IMR-90 (cell line): ENCODE results near the gene DPP10. TPM values are rescaled to one million over a fixed set of nuclear protein-coding genes. Genes with fewer than 3 reads are reported as not detected.

Source experiments
- ATAC-seq: fragments of 200-7000 bp; cut with Tn5 transposase; 2 replicates; pipeline ENCODE4 v1.9.1; 2020; ENCODE audit warnings: low read depth, mild to moderate bottlenecking, moderate library complexity
- BruUV-seq: library from RNA; stranded (reverse); fragments of 400-500 nt; replicated peaks from 2 replicates; lab custom pipeline; 2021; lab: Mats Ljungman, UMichigan
- CTCF ChIA-PET: fragments of 300-600 bp; formaldehyde crosslinking; extraction: SDS; loops from one replicate; lab custom pipeline; 2021; ENCODE audit warnings: antibody characterized with exemption; lab: Yijun Ruan, JAX
- POLR2A ChIA-PET: fragments of 300-600 bp; sonication (Branson Sonifier 250); formaldehyde crosslinking; loops from one replicate; lab custom pipeline; 2022; ENCODE audit warnings: antibody characterized with exemption; ENCODE audit not compliant: unreplicated experiment; lab: Charles Lee
- DNase-seq: peaks from one replicate; pipeline ENCODE4 v3.0.0; 2013
- H2AFZ ChIP-seq: replicated peaks from 2 replicates; pipeline ENCODE3; 2013; ENCODE audit warnings: low read length, mild to moderate bottlenecking; ENCODE audit not compliant: poor library complexity
- H2AK5ac ChIP-seq: 2 replicates; pipeline ENCODE4 v1.6.1; 2013; ENCODE audit warnings: low read depth, low read length, inconsistent platforms
- H2AK9ac ChIP-seq: replicated peaks from 2 replicates; pipeline ENCODE3; 2013; ENCODE audit warnings: mild to moderate bottlenecking, low read depth, low read length, moderate library complexity; ENCODE audit not compliant: poor library complexity
- H2BK120ac ChIP-seq: 2 replicates; pipeline ENCODE4 v1.6.1; 2013; ENCODE audit warnings: low read depth, low read length, inconsistent platforms
- H2BK15ac ChIP-seq: 3 replicates; pipeline ENCODE4 v1.6.1; 2013; ENCODE audit warnings: low read depth, low read length, inconsistent platforms
- H2BK20ac ChIP-seq: 2 replicates; pipeline ENCODE4 v1.6.1; 2013; ENCODE audit warnings: low read depth, mild to moderate bottlenecking, inconsistent platforms, low read length, moderate library complexity
- H2BK5ac ChIP-seq: 2 replicates; pipeline ENCODE4 v1.6.1; 2013; ENCODE audit warnings: mild to moderate bottlenecking, low read depth, low read length, inconsistent platforms; ENCODE audit not compliant: poor library complexity, severe bottlenecking
- H3K14ac ChIP-seq: replicated peaks from 2 replicates; pipeline ENCODE4 v1.6.1; 2013; ENCODE audit warnings: low read depth, low read length, inconsistent platforms
- H3K18ac ChIP-seq: 2 replicates; pipeline ENCODE4 v1.6.1; 2013; ENCODE audit warnings: low read depth, low read length, control low read depth
- H3K23ac ChIP-seq: 2 replicates; pipeline ENCODE4 v1.6.1; 2013; ENCODE audit warnings: low read depth, low read length, inconsistent platforms
- H3K27ac ChIP-seq: 2 replicates; pipeline ENCODE4 v1.5.1; 2013; ENCODE audit warnings: mild to moderate bottlenecking, control low read depth, low read length; ENCODE audit not compliant: insufficient read depth
- H3K27me3 ChIP-seq: 2 replicates; pipeline ENCODE4 v1.6.1; 2013; ENCODE audit warnings: low read length; ENCODE audit not compliant: control insufficient read depth, insufficient read depth
- H3K36me3 ChIP-seq: 2 replicates; pipeline ENCODE4 v1.6.1; 2013; ENCODE audit warnings: low read length, mixed read lengths; ENCODE audit not compliant: control insufficient read depth, insufficient read depth
- H3K4ac ChIP-seq: 2 replicates; pipeline ENCODE4 v1.6.1; 2013; ENCODE audit warnings: low read depth, low read length, inconsistent platforms
- H3K4me1 ChIP-seq: 2 replicates; pipeline ENCODE4 v1.6.1; 2013; ENCODE audit warnings: low read length, mixed read lengths; ENCODE audit not compliant: control insufficient read depth, insufficient read depth
- H3K4me2 ChIP-seq: 2 replicates; pipeline ENCODE4 v1.6.1; 2013; ENCODE audit warnings: low read depth, mild to moderate bottlenecking, control low read depth, low read length, moderate library complexity
- H3K4me3 ChIP-seq: 2 replicates; pipeline ENCODE4 v1.5.1; 2013; ENCODE audit warnings: low read depth, mild to moderate bottlenecking, control low read depth, low read length, moderate library complexity; ENCODE audit not compliant: insufficient read depth
- H3K56ac ChIP-seq: 2 replicates; pipeline ENCODE4 v1.6.1; 2013; ENCODE audit warnings: low read length, inconsistent platforms; ENCODE audit not compliant: insufficient read depth; ENCODE audit errors: extremely low read depth
- H3K79me1 ChIP-seq, 2 experiments: 2 replicates each; pipeline ENCODE4 v1.6.1; 2013; ENCODE audit warnings: low read length in 2 of 2, inconsistent platforms in 1 of 2, low read depth in 1 of 2
- H3K9ac ChIP-seq: 2 replicates; pipeline ENCODE4 v1.6.1; 2013; ENCODE audit warnings: low read depth, low read length, control low read depth
- H3K9me1 ChIP-seq: 2 replicates; pipeline ENCODE4 v1.6.1; 2013; ENCODE audit warnings: low read length, inconsistent platforms; ENCODE audit not compliant: insufficient read depth
- H3K9me3 ChIP-seq: 2 replicates; pipeline ENCODE4 v1.6.1; 2013; ENCODE audit warnings: low read length; ENCODE audit not compliant: control insufficient read depth, insufficient read depth
- H4K20me1 ChIP-seq: 2 replicates; pipeline ENCODE4 v1.6.1; 2013; ENCODE audit warnings: low read length, inconsistent platforms; ENCODE audit not compliant: insufficient read depth
- H4K5ac ChIP-seq: 2 replicates; pipeline ENCODE4 v1.6.1; 2013; ENCODE audit warnings: mild to moderate bottlenecking, low read depth, low read length, control low read depth
- H4K8ac ChIP-seq, 2 experiments: 2 replicates each; pipeline ENCODE4 v1.6.1; 2013; ENCODE audit warnings: low read depth in 2 of 2, low read length in 2 of 2, control low read depth in 1 of 2, inconsistent platforms in 1 of 2
- H4K91ac ChIP-seq: 2 replicates; pipeline ENCODE4 v1.6.1; 2013; ENCODE audit warnings: low read depth, low read length, inconsistent platforms; ENCODE audit not compliant: insufficient read depth
- BHLHE40 ChIP-seq: fragments of 150-350 bp; IDR thresholded peaks from 2 replicates; pipeline ENCODE4 v1.6.1; 2016; ENCODE audit warnings: mild to moderate bottlenecking, low read depth, low read length
- CHD1 ChIP-seq: IDR thresholded peaks from 2 replicates; pipeline ENCODE4 v1.6.1; 2012; ENCODE audit warnings: low read depth, low read length, improper control_type of control experiment
- ELK1 ChIP-seq: fragments of 150-350 bp; IDR thresholded peaks from 2 replicates; pipeline ENCODE4 v1.6.1; 2016; ENCODE audit warnings: low read depth, mild to moderate bottlenecking, low read length, moderate library complexity, borderline replicate concordance
- MAFK ChIP-seq: IDR thresholded peaks from 2 replicates; pipeline ENCODE4 v1.6.1; 2012; ENCODE audit warnings: low read depth, low read length, improper control_type of control experiment
- NFE2L2 ChIP-seq: fragments of 150-350 bp; IDR thresholded peaks from 2 replicates; pipeline ENCODE4 v1.6.1; 2016; ENCODE audit warnings: low read depth, mild to moderate bottlenecking, low read length
- RFX5 ChIP-seq: IDR thresholded peaks from 2 replicates; pipeline ENCODE4 v1.8.0; 2012; ENCODE audit warnings: low read depth, mild to moderate bottlenecking, low read length, moderate library complexity
- WGBS, 2 experiments: methylation state at CpG; one replicate each; pipeline versions ENCODE4 v1.1.5 to v1.1.7; 2013; ENCODE audit warnings: missing lambda C conversion rate in 2 of 2; ENCODE audit not compliant: insufficient read length in 1 of 2; ENCODE audit errors: extremely low coverage in 2 of 2; 5-methylcytosine and 5-hydroxymethylcytosine counted together
- dilution Hi-C: fragments of 300-500 bp; cut with HindIII; formaldehyde crosslinking; loops from one replicate; pipeline ENCODE4 v1.14.3; 2018; ENCODE audit warnings: low sequenced_read_pairs; ENCODE audit not compliant: unreplicated experiment
- in situ Hi-C: fragments of 300-500 bp; cut with MboI; formaldehyde crosslinking; loops from 3 replicates; pipeline ENCODE4 v1.14.3; 2019; ENCODE audit warnings: low sequenced_read_pairs, inconsistent platforms, mixed read lengths
- intact Hi-C: fragments of 100-400 bp; cut with micrococcal nuclease; formaldehyde crosslinking; loops from 2 replicates; pipeline ENCODE4 v1.10.0; 2022
- polyA plus RNA-seq, 3 experiments: library from polyadenylated mRNA; depleted of rRNA; stranded (reverse); fragments of >200 nt; gene quantifications; 2 replicates each; pipeline ENCODE4 v1.2.3, GENCODE V29; 2012; ENCODE audit warnings: low replicate concordance in 1 of 3
- total RNA-seq: library from RNA; depleted of rRNA; stranded (reverse); fragments of >200 nt; gene quantifications from 2 replicates; pipeline ENCODE4 v1.2.3, GENCODE V29; 2012

Gene DPP10
- total and polyA plus RNA-seq, 2 of the 4 experiments (the other 2 are of a cell fraction): not detected

DNA sequence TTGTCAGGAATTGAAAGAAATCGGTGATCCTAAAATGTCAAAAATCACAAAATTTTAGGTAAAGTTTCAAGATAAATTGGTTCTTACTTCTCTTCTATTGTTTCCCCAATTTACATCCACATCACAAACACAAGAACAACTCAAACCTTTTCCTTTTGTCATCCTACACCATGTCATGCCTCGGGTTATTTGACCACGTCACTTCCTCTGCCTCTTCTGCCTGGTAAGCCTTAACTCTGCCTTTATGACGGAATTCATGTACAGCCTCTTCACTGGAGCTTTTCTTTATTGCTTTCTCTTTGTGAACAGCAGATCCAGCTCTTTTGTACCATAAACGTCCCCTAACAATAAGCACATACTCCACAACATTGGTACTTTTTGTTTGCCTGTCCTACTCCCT, 258.0 kb downstream of the DPP10 start:
- Histone ChIP-seq H2BK20ac (no peak overlapping the region), H3K4ac (no peak overlapping the region), H3K9me1 (no peaks in the 10 kb centered on the region), H2AFZ (no peak overlapping the region), H3K4me1 (no peaks in the 10 kb centered on the region), H3K4me3 (no peak overlapping the region), H2BK120ac (no peak overlapping the region), H4K8ac (no peak overlapping the region), H3K27ac (no peak overlapping the region), H3K36me3 (no peaks in the 10 kb centered on the region), H2BK15ac (no peak overlapping the region), H3K18ac (no peak overlapping the region), H2BK5ac (no peak overlapping the region), H3K56ac (no peak overlapping the region), H2AK5ac (no peak overlapping the region), H3K23ac (no peak overlapping the region), H4K5ac (no peak overlapping the region), H3K14ac (no peak overlapping the region), H3K9ac (no peak overlapping the region), H4K91ac (no peak overlapping the region), H3K9me3 (no peaks in the 10 kb centered on the region), H2AK9ac (no peak overlapping the region), H3K27me3 (no peaks in the 10 kb centered on the region), H4K20me1 (no peaks in the 10 kb centered on the region), H3K79me1 (no peaks in the 10 kb centered on the region), H3K4me2 (no peak overlapping the region)
- no peak for ATAC-seq
- CTCF ChIA-PET: no interaction called here
- in situ Hi-C loops (no loop called here), dilution Hi-C loops (no loop called here), intact Hi-C loops (no loop called here)
- POLR2A ChIA-PET: no interaction called here
- 41% methylated on average over 3 of the region's 5 CpGs; no CpG with 5 or more reads in 1 of the 2 experiments for WGBS, 2 experiments
- TF ChIP-seq BHLHE40 (no peak), NFE2L2 (no peak), CHD1 (no peak), ELK1 (no peak), MAFK (no peak), RFX5 (no peak)
- DNase-seq: no peak
- no TSS peak for BruUV-seq
